Kidney epithelial cell (primary cell): ENCODE results near the gene KRT32. TPM values are rescaled to one million over a fixed set of nuclear protein-coding genes. Genes with fewer than 3 reads are reported as not detected.

ENCODE experiments used
- DNase-seq: peaks from one replicate; pipeline ENCODE4 v3.0.0-alpha.2; 2010; ENCODE audit warnings: low read depth
- H3K27me3 ChIP-seq: 2 replicates; pipeline ENCODE4 v1.6.0; 2011; ENCODE audit warnings: low read length; ENCODE audit not compliant: control insufficient read depth, insufficient read depth
- H3K36me3 ChIP-seq: 2 replicates; pipeline ENCODE4 v1.5.1; 2011; ENCODE audit warnings: low read length; ENCODE audit not compliant: control insufficient read depth, insufficient read depth
- H3K4me3 ChIP-seq: 2 replicates; pipeline ENCODE4 v1.5.1; 2011; ENCODE audit warnings: low read depth, mild to moderate bottlenecking, control low read depth, low read length
- CTCF ChIP-seq: IDR thresholded peaks from 2 replicates; pipeline ENCODE4 v1.5.1; 2011; ENCODE audit warnings: mild to moderate bottlenecking, moderate library complexity, low read length, control low read depth, inconsistent platforms; ENCODE audit not compliant: insufficient read depth, poor library complexity, severe bottlenecking
- total RNA-seq: library from RNA; depleted of rRNA; stranded (reverse); fragments of >200 nt; gene quantifications from 2 replicates; pipeline ENCODE4 v1.2.3, GENCODE V29; 2015

Gene KRT32
- total RNA-seq, 1 donor from 2014 or later, result not detected

- no peaks in the 10 kb centered on the region for H3K36me3 ChIP-seq
- no peaks in the 10 kb centered on the region for H3K27me3 ChIP-seq
- no peak for DNase-seq
- no peak for TF ChIP-seq CTCF
- no peak overlapping the region for H3K4me3 ChIP-seq
These were observed 23.1 kb upstream of the KRT32 start for GRCh38 chr17:41490000-41490990.

GRCh38 chr17:41489531-41489930 is 22.3 kb upstream of the KRT32 start, which contains the start of gene KRT36:
Gene KRT36 (minus strand): TSS chr17:41489910. CDS start chr17:41489864, 46 bp downstream.
- H3K27me3 ChIP-seq, result no peaks in the 10 kb centered on the region
- TF ChIP-seq CTCF, result no peak

GRCh38 chr17:41486809-41487530 is 19.8 kb upstream of the KRT32 start:
- no peak overlapping the region for H3K4me3 ChIP-seq

More at GRCh38 chr17:41489531-41489930, 22.3 kb upstream of the KRT32 start, which contains the start of gene KRT36:
- DNase-seq, result no peak
- no peak within 1 kb of the TSS for H3K4me3 ChIP-seq
- H3K36me3 ChIP-seq, result no peaks in the 10 kb centered on the region

GRCh38 chr17:41486316-41486715 is 19.1 kb upstream of the KRT32 start:
- Histone ChIP-seq H3K4me3 (no peak overlapping the region), H3K27me3 (no peaks in the 10 kb centered on the region), H3K36me3 (no peaks in the 10 kb centered on the region)
- DNase-seq, result no peak
- no peak for TF ChIP-seq CTCF

More at GRCh38 chr17:41486809-41487530, 19.8 kb upstream of the KRT32 start:
- DNase-seq, result no peak
- H3K27me3 ChIP-seq, result no peaks in the 10 kb centered on the region
- peak; percentile 37 for TF ChIP-seq CTCF
- H3K36me3 ChIP-seq, result no peaks in the 10 kb centered on the region

- no peak for DNase-seq
- no peak for TF ChIP-seq CTCF
- Histone ChIP-seq H3K4me3 (no peak overlapping the region), H3K36me3 (no peaks in the 10 kb centered on the region), H3K27me3 (no peaks in the 10 kb centered on the region)
These were observed 18.0 kb upstream of the KRT32 start for GRCh38 chr17:41484920-41485904.
